ENCODE results near the gene TRABD2B.

TRABD2B gene

DNA sequence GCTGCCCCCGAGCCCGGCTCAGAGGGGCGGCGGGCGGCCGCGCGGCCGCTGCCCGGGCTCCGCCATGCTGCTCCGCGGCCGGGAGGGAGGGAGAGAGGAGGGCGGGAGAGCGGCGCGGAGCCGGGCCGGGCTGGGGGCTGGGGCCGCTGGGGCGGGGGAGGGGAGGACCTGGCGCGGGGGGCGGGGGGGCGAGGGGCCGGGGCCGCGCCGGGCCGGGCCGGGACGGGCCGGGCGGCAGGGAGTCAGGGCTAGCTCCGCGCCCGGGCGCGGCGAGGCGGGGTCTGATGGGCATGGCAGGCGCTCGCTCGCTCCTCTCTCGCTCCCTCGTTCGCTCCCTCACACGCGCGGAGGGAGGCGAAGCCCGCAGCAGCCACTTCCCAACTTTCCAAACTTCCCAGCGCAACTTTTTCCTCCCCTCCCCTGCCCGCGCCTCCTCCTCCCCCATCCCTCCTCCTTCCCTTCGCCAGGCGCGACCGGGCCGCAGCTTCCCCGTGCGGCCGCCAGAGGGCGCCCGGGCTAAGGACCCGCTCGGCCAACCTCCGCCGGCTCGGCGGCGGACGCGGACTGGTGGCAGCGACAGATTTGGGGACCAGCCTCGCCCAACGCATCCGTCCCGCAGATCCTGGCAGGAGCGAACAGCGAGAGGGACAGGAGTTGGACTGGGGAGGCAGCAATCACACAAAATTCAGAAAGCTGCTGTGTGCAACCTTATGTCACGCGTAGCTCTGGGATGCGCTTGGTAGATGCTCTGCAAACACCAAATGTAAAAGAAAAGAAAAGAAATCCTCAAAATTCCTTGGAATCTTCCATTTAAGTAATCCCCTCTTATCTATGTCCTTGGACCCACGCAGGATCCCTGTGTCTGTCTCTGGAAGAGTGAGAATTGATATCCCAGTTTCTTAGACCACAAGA is at the start of gene TRABD2B:
TSS of gene TRABD2B (minus strand) at position 97 of the 912 bp plus-strand sequence.
- intact Hi-C loops (cut with DNase I), result loop anchor here (2.0 kb wide), 1 partner anchor 63 kb away; no protein-coding TSS in a partner anchor
- DNase-seq, result peak; percentile 20 to 92 (median 84)

DNA sequence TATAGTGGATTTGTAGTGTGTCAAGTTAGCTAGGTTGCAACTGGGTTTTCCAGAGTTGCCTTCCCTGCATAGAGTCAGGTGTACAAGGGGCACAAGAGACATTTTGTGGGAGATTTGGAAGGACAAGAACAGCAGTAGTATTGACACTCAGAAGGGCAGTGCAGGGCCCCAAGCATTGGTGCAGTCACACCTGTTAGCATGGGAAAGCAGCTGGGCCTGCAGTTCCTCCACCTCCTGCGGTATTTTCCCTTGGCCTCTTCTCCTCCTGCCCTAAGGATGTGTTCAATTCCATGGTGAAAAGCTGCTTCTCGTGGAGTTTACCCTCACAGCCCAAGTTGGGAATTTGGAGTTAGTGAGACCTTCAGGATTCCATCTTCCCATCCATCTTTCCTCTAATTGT is 47.1 kb upstream of the TRABD2B start:
- no peak for DNase-seq
- intact Hi-C loops (cut with DNase I), result no loop called here

DNA sequence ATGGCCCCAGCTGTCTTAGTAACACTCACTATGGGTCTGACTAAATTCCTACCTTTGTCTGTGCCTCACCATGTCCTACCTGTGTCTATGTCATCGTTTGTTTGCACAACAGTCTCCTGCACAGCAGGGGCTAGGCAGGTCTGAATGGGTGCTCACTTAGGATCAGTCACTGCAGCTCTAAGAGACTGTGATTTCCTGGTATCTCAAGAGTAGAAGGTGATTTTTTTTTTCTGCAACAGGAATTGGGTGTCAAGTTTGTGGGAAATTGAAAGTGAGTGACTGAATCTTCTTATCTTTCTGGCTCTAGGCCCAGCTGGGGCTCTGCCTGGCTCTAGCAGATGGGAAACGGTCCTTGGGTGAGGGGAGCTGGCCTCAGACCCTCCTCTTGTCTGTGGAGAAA is 46.4 kb upstream of the TRABD2B start:
- intact Hi-C loops (cut with DNase I), result no loop called here
- DNase-seq, result no peak

DNA sequence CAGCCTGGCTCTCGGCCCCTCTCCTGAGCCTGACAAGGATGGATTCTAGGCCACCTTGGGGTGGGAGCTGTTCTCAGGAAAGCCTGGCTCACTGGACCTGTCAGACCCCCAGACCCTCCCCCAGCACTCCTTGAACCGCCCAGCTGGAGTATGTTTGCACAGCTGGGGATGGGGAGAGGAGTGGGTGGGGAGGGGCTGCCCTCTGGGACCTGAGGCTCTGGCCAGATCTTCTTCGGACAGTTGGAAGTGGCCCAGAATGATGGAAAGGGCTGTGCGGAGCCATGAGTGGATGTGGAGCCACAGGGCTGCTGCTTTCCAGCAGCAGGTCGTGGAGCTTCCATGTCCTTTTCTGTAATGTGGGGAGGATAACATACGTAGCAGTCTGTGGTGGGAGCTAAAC is 43.0 kb upstream of the TRABD2B start:
- no peak for DNase-seq
- intact Hi-C loops (cut with DNase I), result no loop called here

DNA sequence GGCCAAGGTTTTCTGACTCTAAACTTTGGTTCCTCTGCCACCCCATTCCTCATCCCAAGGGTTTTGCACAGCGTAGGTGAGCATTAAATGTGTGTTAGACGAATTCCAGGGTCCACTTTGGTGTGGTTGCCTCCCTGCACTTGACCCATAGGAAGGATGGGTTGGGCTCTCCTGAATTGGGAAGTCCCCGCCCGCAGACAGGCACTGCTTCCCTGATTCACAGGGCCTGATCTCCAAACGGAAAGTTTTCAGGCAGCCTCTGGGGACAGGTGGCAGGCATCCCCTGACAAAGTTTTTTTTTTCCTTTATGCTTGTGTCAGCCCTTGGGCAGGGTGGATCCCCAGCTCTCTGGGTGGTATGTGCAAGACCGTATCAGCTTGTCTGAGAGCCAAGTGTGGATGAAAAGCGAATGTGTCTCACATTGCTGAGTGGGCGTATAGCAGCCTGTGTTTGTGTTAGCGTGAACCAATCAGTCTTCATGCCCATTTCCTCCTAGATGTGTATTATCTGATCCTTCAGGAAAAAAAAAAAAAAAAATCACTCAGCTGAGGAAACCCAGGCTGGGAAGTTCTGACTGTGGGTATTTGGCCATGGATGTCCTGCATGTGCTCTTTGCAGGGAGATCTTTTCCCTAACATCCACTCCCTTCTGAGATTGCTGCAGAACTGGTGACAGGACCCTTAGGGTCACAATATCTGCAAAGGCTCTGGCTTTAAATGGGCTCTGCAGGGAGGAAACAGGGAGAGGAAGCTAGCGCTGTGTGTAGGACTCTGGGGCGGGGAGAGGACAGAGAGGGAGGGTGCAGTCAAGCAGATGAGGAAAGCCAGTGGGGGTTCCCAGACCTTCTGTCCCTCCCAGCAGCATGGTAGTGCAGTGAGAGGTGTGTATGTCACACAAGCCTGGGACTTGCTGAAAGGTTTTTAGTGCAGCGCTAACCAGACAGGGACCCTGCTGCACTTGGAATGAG is 42.2 kb upstream of the TRABD2B start:
- no peak for DNase-seq
- intact Hi-C loops (cut with DNase I), result no loop called here

DNA sequence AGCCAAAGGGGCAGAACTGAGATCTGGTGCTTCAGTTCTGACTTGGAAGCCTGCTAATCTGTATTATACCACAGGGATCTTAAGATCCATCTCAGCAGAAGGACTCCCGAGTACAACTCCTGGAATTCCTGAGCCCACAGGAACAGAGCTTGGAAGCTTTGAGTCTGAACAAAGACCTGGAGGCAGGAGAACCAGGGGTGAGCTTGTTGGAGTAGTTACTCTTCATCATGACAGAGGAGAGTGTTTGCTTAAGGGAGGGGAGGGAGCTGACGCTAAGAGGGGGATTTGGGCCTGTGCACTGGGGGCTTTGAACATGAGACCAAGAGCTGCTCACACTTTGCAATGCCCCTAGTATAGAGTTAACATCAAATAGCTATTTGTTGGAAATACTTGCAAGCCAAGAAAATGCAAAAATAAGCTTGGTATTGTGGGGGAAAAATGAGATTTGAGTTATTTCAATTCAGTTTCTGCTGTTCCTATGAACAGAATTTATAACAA is 41.1 kb upstream of the TRABD2B start:
- intact Hi-C loops (cut with DNase I), result no loop called here
- DNase-seq, result no peak

DNA sequence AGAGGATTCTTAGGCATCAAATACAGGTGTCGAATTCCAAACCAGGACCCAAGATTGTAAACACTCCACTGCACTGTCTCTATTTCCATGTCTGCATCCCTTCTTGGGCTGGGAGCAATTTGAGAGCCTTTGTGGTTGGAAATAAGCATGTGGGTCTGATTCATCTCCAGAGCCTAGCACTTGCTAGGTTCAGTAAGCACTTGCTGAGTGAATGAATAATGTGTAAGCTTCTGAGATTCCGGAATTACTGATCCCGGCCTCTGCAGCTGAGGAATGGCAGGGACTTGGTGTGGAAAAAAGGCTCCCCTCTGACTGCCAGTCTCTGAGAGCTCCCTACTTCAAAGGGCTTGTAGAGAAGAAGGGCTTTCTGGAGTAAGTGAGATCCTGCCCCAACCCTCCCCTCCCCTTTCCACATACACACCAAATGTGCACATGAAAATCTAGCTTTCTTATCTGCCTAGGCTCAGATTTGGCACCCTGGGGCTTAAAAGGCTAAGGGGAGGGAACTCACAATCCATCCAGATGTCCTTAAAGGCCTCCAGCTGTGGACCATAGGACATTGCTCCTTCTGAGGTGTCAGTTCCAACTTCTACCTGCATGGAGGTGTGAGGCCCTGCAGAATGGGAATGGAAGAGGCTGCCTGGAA is 39.6 kb upstream of the TRABD2B start:
- intact Hi-C loops (cut with DNase I), result no loop called here
- DNase-seq, result peak in 1 of 42 donors; percentile 10

DNA sequence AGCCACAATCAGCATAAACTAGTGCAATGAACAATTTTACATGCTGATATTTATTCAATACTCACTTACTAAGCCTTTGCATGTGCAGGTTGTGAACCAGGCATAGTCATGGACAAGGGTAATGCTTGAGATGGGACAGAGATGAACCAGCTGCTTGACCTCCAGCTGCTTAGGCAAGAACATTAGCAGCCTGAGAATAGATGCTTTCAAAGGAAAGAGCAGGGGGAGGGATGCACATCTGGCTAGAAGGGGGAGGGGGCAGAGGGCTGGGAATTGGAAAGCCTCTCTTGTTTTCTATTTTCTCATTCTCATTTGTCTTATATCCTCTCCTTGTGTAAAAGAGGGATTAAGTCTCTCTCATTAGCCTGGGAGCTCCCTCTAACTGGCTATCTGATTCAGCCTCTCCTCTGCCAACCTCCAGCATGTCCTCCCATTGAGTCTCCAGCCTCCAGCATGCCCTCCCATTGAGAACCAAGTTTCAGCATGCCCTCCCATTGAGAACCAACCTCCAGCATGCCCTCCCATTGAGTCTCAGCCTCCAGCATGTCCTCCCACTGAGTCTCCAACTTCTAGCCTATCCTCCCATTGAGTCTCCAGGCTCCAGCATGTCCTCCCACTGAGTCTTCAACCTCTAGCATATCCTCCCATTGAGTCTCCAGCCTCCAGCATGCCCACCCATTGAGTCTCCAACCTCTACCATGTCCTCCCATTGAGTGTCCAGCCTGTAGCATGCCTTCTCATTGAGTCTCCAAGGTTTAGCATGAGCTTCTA is 38.4 kb upstream of the TRABD2B start:
- intact Hi-C loops (cut with DNase I), result no loop called here
- peak in 19 of 42 donors; percentile 20 to 64 (median 40) for DNase-seq

DNA sequence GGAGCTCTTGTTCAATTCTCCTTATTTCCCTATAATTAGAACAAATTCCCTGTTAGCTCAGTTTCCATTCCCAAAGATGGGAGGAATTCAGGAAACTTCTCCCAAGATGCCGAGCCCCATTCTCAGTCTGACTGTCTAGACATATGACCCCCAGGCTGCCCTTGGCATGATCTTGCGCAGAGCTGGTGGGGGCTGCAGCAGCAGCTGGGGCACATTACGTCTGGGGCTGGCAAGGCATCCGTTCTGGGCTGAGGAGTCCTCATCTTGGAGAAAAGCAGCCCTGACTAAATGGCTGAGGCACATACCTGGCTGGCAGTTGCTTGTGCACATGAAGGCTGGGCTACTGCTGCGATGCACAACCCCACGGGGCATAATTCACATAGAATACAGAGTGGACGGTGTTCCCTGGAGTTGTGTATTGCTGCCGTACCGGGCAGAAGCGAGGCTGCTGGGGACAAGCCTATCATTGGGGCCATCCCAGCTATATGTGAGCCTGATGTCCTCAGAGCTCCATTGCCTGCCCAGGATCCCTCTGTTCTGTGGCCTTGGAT is 36.4 kb upstream of the TRABD2B start:
- intact Hi-C loops (cut with DNase I), result no loop called here
- peak in 3 of 42 donors; percentile 5 to 15 (median 5) for DNase-seq

DNA sequence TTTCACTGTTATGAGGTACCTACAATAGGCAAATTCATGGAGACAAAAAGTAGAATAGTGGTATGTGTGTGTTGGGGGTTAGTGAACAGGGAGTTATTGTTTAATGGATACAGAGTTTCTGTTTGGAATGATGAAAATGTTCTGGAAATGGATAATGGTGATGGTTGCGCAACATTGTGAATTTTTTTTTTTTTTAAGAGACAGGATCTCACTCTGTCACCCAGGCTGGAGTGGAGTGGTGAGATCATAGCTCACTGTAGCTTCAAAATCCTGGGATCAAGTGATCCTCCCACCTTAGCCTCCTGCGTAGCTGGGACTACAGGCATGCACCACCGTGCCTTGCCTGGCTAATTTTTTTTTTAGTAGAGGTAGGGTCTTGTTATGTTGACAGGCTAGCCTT is 34.5 kb upstream of the TRABD2B start:
- DNase-seq, result peak in 1 of 42 donors; percentile 3
- intact Hi-C loops (cut with DNase I), result no loop called here

DNA sequence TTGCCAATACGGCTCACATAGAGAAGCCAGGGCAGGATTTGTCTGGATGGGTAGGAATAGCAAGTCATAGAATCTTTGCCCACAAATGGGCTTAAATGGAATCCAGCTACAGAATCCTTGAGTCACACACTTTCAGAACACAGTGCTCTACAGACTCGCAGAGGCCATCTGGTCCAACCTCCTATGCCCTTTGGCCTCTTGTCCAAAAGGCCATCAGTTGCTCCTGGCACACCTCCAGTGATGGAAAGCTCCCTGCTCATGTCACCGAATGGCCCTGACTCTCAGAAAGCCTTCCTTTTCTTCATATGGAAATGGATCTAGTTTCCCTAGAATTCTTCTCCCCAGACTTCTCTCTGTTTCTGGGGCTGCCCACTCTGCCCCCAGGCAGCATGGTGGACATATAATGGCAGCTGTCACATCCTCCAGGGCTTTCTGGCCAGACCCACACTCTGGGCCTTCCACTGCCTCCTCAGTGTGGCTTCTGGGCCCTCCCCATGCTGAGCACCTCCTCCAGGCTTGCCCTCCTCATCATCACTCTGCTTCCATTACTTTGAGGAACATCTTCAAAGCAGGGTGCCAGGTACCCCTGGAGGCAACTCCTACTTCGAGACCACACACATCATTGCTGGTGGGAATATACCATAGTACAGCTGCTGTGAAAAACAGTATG is 33.6 kb upstream of the TRABD2B start:
- DNase-seq, result peak in 1 of 42 donors; percentile 13
- intact Hi-C loops (cut with DNase I), result no loop called here

DNA sequence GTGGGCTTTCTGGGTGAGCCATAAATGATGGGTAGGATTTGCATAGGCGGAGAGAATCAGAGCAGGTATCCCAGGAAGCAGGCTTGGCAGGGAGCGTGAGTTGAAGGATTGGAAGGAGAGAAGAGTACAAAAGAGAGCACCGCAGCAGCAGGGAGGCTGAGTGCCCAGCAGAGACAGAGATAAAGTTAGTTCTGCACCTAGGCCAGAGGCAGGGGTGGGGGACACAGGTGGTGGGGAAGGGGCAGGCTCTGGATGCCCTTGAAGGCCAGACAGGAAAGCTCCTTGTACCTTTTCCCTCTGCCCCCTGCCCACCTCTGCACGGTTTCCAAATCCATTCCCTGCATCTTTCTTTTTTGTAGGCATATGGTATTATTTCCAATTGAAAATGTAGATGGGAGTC is 33.0 kb upstream of the TRABD2B start:
- intact Hi-C loops (cut with DNase I), result no loop called here
- peak in 2 of 42 donors; percentile 2 to 12 for DNase-seq

DNA sequence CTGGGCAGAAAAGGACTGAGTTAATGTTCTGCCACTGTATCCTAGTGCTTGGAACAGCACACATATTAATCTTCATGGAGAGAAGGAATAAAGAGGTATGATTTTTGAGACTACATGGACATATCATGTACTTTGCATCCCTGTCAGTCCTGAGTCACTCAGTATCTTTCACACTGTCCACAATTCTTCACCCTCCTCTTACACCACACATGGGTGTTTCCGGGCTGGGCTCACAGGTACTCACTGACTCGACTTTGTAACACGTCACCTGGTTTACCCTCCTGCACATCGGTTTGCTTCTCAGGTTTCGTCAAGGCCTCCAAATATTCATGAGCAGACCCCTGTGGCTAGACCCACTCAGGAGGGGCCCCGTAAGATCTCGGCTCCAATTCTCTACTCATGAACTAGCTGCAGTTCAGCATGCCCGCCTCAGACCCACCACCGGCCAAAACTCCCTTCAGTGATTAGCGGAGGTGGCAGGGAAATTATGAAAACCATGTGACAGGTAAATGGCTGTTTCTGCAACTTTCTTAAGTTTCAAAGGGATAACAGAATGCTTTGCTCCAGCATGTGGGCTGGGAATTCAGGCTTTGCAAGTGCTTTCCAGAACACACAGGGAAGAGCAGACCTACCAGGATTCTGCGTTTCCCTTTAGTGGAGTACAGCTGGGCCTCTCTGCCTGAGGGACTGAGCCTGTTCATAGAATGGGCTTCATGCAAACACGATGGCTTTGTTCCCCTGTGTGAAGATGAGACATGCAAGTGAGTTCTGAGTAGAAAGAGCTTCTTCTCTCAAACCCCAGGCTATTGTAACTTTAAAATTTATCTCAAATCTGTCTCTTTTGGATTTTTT is 31.3 kb upstream of the TRABD2B start:
- intact Hi-C loops (cut with DNase I), result no loop called here
- DNase-seq, result peak in 2 of 42 donors; percentile 1 to 14

DNA sequence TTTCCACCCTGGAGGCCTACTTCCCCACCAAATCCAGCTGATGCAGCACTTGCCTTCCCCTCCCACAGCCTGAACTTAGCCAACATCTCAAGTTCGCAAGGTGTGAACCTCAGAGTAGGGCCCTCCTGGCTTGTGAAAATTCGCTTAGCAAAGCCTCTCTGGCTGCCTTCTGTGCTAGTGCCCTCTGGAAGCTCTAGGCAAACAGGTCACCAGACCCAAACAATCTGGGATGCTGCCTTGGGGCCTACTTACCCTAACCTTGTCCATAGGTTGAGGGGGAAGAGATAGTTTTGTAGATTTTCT is 30.3 kb upstream of the TRABD2B start:
- peak in 2 of 42 donors; percentile 1 to 6 for DNase-seq

DNA sequence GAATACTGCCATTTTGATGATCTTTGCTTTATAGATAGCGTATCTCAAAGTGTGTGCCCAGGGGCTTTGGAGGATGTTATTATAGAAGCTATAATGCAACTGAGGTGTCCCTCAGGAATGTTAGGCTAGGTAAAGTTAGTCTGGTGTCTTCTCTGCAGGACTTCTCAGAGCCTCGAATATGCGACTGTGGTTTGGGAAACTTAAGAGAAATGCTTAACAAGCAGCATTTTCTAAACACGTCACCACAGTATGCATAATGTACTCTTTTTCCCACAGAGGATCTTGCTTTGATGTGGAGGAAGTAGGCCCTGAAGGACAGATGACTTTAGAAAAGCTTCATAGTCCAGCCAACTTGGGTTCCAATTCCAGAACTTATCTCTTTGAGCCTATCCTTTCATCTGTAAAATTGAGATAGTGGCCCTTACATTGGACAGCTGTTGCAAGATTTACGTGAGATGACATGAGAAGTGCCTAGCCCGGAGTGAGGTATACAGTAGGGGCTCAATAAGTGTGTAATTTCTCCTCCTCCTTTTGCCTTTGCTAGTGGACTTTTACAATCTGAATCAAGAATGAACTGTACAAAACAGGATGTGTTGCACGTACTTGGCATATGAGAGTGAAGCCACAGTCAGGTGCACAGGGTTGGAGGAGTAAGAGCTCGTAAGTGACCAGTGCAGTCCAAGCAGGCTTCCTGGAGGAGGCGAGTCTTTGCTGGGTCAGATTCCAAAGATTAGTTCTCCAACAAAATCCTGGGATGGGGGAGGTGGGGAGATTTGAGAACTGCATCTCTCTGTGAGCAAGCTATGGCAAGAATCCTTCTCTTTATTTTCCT is 29.7 kb upstream of the TRABD2B start:
- DNase-seq, result no peak
- intact Hi-C loops (cut with DNase I), result no loop called here

More for the DNA sequence above, 30.3 kb upstream of the TRABD2B start:
- intact Hi-C loops (cut with DNase I), result no loop called here

DNA sequence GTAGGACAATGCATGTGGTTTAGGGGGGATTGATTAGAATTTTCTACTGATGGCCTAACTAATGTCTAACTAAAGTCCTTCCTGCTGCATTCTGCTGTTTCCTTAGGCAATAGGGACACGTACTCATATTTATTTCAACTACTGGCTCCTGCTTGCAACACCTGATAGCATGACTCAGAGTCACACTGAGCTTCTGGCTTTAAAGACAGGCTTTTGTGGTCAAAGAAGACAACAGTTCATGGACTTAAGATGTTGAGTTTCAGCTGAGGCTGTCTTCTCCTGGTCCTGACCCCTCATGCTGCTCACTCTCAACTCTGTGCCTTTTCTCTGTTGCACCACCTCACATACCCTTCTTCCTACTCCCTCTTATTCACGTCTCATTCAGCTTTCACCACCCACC is 29.1 kb upstream of the TRABD2B start:
- intact Hi-C loops (cut with DNase I), result no loop called here
- peak in 2 of 42 donors; percentile 6 to 9 for DNase-seq

All from head of caudate nucleus (tissue), 42 donors.